ENCODE measurements around the gene SHISA9. TPM values are rescaled to one million over a fixed set of nuclear protein-coding genes. Genes with fewer than 3 reads are reported as not detected.

SHISA9 gene
- total and polyA plus RNA-seq, 2 of the 4 experiments (the other 2 are of a cell fraction): under 0.01 TPM; not detected in 1

- no peak overlapping the region for H4K5ac ChIP-seq (ENCODE audit: low read depth, low read length)
- H4K8ac ChIP-seq (ENCODE audit: low read depth in 2 of 2, low read length in 2 of 2): no peak overlapping the region
- no peak overlapping the region for H3K9ac ChIP-seq (ENCODE audit: low read depth, low read length)
- H3K23ac ChIP-seq (ENCODE audit: low read depth, low read length): no peak overlapping the region
- H2BK120ac ChIP-seq (ENCODE audit: low read depth, low read length): no peak overlapping the region
- TF ChIP-seq POLR2A (IDR thresholded peaks at IDR 0.05; ENCODE audit: low read depth, low read length) (no peak), RCOR1 (IDR thresholded peaks at IDR 0.05; ENCODE audit: insufficient replicate concordance, low read length) (no peak), FOS (IDR thresholded peaks at IDR 0.05; ENCODE audit: low read depth, low read length) (no peak), SMC3 (IDR thresholded peaks at IDR 0.05; ENCODE audit: low read depth, low read length) (no peak), RFX5 (IDR thresholded peaks at IDR 0.05; ENCODE audit: low read depth, low read length) (no peak), MAZ (IDR thresholded peaks at IDR 0.05; ENCODE audit: borderline replicate concordance, low read depth, low read length) (no peak), BHLHE40 (IDR thresholded peaks at IDR 0.05; ENCODE audit: low read depth, low read length) (no peak), USF2 (IDR thresholded peaks at IDR 0.05; ENCODE audit: low read depth, low read length) (no peak), MAFK (IDR thresholded peaks at IDR 0.05; ENCODE audit: low read depth, low read length) (no peak), CHD1 (IDR thresholded peaks at IDR 0.05; ENCODE audit: low read depth, low read length) (no peak), RAD21 (IDR thresholded peaks at IDR 0.05; ENCODE audit: low read length) (no peak), NFE2L2 (IDR thresholded peaks at IDR 0.05; ENCODE audit: low read depth, low read length) (no peak), ELK1 (IDR thresholded peaks at IDR 0.05; ENCODE audit: borderline replicate concordance, low read depth, low read length) (no peak), MXI1 (IDR thresholded peaks at IDR 0.05; ENCODE audit: borderline replicate concordance, low read depth, low read length) (no peak)
- TF ChIP-seq, protein P1, sequence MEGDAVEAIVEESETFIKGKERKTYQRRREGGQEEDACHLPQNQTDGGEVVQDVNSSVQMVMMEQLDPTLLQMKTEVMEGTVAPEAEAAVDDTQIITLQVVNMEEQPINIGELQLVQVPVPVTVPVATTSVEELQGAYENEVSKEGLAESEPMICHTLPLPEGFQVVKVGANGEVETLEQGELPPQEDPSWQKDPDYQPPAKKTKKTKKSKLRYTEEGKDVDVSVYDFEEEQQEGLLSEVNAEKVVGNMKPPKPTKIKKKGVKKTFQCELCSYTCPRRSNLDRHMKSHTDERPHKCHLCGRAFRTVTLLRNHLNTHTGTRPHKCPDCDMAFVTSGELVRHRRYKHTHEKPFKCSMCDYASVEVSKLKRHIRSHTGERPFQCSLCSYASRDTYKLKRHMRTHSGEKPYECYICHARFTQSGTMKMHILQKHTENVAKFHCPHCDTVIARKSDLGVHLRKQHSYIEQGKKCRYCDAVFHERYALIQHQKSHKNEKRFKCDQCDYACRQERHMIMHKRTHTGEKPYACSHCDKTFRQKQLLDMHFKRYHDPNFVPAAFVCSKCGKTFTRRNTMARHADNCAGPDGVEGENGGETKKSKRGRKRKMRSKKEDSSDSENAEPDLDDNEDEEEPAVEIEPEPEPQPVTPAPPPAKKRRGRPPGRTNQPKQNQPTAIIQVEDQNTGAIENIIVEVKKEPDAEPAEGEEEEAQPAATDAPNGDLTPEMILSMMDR (conservative IDR thresholded peaks at IDR 0.05; ENCODE audit: low read depth, low read length): no peak
- no peak overlapping the region for H2BK5ac ChIP-seq (ENCODE audit: low read depth, low read length, poor library complexity, severe bottlenecking)
- no peak overlapping the region for H3K4me3 ChIP-seq (ENCODE audit: insufficient read depth, low read depth, low read length)
- H2AK9ac ChIP-seq (replicated peaks; ENCODE audit: low read depth, low read length, poor library complexity): no peak overlapping the region
- peaks cover 36% of the 10 kb centered on the region for H3K9me3 ChIP-seq (ENCODE audit: control insufficient read depth, insufficient read depth, low read length)
- H2BK20ac ChIP-seq (ENCODE audit: low read depth, low read length): no peak overlapping the region
- no peak overlapping the region for H3K18ac ChIP-seq (ENCODE audit: low read depth, low read length)
- ChIA-PET CTCF (no interaction called here), POLR2A (ENCODE audit: unreplicated experiment) (no interaction called here)
- H4K91ac ChIP-seq (ENCODE audit: insufficient read depth, low read depth, low read length): no peak overlapping the region
- no peak overlapping the region for H3K27ac ChIP-seq (ENCODE audit: insufficient read depth, low read length)
- WGBS, 2 experiments (ENCODE audit: extremely low coverage in 2 of 2, insufficient read length in 1 of 2): no CpG with 5 or more reads among the region's 9 CpGs
- intact Hi-C loops (cut with micrococcal nuclease) (no loop called here), in situ Hi-C loops (cut with MboI; ENCODE audit: low sequenced_read_pairs) (no loop called here), dilution Hi-C loops (cut with HindIII; ENCODE audit: low sequenced_read_pairs, unreplicated experiment) (no loop called here)
- no peak overlapping the region for H2BK15ac ChIP-seq (ENCODE audit: low read depth, low read length)
- no peak overlapping the region for H2AK5ac ChIP-seq (ENCODE audit: low read depth, low read length)
- H4K20me1 ChIP-seq (ENCODE audit: insufficient read depth, low read length): no peaks in the 10 kb centered on the region
- no peak overlapping the region for H3K56ac ChIP-seq (ENCODE audit: extremely low read depth, insufficient read depth, low read length)
- H3K27me3 ChIP-seq (ENCODE audit: control insufficient read depth, insufficient read depth, low read length): no peaks in the 10 kb centered on the region
- H3K9me1 ChIP-seq (ENCODE audit: insufficient read depth, low read length): no peaks in the 10 kb centered on the region
- H3K4me1 ChIP-seq (ENCODE audit: control insufficient read depth, insufficient read depth, low read length): no peaks in the 10 kb centered on the region
- H3K36me3 ChIP-seq (ENCODE audit: control insufficient read depth, insufficient read depth, low read length): no peaks in the 10 kb centered on the region
- no peak overlapping the region for H3K4me2 ChIP-seq (ENCODE audit: low read depth, low read length)
- H3K14ac ChIP-seq (replicated peaks; ENCODE audit: low read depth, low read length): no peak overlapping the region
- ATAC-seq (ENCODE audit: low read depth) (no peak), DNase-seq (no peak)
- no peak overlapping the region for H2AFZ ChIP-seq (replicated peaks; ENCODE audit: low read length, poor library complexity)
- H3K4ac ChIP-seq (ENCODE audit: low read depth, low read length): no peak overlapping the region
- BruUV-seq (replicated peaks): no TSS peak
- H3K79me1 ChIP-seq (ENCODE audit: low read depth in 1 of 2, low read length in 2 of 2): no peaks in the 10 kb centered on the region
These were observed 168.9 kb downstream of the SHISA9 start for GRCh38 chr16:13070268-13070667.
